Panc1 (cell line): ENCODE results near the gene AEBP1.

Experiments used
- POLR2AphosphoS5 ChIP-seq: IDR thresholded peaks from 2 replicates; pipeline ENCODE4 v1.6.1; 2012; ENCODE audit warnings: mild to moderate bottlenecking, low read depth, low read length, moderate library complexity
- SIN3A ChIP-seq: IDR thresholded peaks from 2 replicates; pipeline ENCODE4 v1.6.1; 2012; ENCODE audit warnings: low read depth, mild to moderate bottlenecking, low read length, moderate library complexity, borderline replicate concordance; ENCODE audit not compliant: insufficient read depth
- TCF7L2 ChIP-seq: IDR thresholded peaks from 2 replicates; pipeline ENCODE4 v1.6.1; 2011; ENCODE audit warnings: mild to moderate bottlenecking, low read depth, low read length, inconsistent platforms
- TF ChIP-seq, protein P1 (sequence below): fragments of 450-650 bp; IDR thresholded peaks from 2 replicates; pipeline ENCODE4 v1.5.1; 2017; ENCODE audit warnings: mild to moderate bottlenecking

DNA sequence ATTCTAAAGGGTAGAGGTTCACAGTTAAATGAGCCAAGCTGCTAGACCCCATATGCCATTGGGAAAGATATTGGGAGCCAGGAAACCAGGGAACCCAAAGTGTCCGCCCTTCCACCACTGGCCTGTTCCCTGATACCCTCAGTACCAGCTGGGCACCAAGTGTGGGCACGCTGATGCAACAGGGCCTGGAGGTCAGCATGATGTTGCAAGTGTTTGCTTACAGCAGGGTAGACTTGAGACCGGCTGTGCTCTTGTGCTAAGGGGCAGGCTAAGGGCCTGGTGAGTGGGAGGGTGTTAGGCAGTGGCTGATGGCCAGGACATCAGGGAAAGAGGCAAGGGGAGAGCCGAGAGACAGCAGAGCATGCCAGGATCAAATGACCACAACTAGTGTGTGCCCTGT, 58.0 kb downstream of the AEBP1 start:
- TF ChIP-seq, protein P1, sequence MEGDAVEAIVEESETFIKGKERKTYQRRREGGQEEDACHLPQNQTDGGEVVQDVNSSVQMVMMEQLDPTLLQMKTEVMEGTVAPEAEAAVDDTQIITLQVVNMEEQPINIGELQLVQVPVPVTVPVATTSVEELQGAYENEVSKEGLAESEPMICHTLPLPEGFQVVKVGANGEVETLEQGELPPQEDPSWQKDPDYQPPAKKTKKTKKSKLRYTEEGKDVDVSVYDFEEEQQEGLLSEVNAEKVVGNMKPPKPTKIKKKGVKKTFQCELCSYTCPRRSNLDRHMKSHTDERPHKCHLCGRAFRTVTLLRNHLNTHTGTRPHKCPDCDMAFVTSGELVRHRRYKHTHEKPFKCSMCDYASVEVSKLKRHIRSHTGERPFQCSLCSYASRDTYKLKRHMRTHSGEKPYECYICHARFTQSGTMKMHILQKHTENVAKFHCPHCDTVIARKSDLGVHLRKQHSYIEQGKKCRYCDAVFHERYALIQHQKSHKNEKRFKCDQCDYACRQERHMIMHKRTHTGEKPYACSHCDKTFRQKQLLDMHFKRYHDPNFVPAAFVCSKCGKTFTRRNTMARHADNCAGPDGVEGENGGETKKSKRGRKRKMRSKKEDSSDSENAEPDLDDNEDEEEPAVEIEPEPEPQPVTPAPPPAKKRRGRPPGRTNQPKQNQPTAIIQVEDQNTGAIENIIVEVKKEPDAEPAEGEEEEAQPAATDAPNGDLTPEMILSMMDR, result no peak
- TF ChIP-seq POLR2AphosphoS5 (no peak), SIN3A (no peak), TCF7L2 (no peak)
